Measurements from ENCODE around the gene TNP2.

DNA sequence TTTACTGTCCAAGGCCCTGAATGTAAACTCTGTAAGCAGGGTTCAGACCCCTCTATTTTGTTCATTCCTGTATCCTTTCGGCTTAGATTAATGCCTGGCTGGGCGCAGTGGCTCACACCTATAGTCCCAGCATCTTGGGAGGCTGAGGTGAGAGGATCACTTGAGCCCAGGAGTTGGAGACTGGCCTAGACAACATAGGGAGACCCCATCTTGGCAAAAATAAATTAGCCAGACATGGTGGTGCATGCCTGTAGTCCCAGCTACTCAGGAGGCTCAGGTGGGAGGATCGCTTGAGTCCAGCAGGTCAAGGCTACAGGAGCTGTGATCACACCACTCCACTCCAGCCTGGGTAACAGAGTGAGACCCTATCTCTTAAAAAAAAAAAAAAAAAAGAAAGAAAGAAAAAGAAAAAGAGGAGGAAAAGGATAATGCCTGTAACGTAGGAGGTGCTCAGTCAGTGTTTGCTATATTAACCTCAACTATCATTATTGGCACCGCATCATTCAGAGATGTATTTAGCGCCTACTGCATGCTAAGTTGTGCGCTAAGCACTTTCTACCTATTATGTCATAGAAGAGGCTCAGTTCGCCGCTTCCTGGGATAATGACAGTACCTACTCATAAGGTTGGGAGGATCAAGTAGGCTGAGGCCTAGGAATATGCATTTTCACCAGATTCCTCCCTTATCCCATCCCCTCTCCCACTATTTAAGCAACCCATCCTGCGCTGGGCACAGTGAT, 18.2 kb downstream of the TNP2 start:
- no peak for TF ChIP-seq GATA3 (IDR thresholded peaks at IDR 0.05; ENCODE audit: low read depth, low read length)
- TF ChIP-seq GATA2 (IDR thresholded peaks at IDR 0.05; ENCODE audit: low read depth, low read length), result no peak

Measured in SH-SY5Y (cell line).